ENCODE results near the gene NOL9.

NOL9 gene

GRCh38 chr1:6486433-6487011 is 67.8 kb downstream of the NOL9 start:
- peak; percentile 61 for DNase-seq

GRCh38 chr1:6485168-6486101 is 68.9 kb downstream of the NOL9 start:
- DNase-seq = no peak

- DNase-seq = no peak
Observed at GRCh38 chr1:6484826-6485167, 69.5 kb downstream of the NOL9 start.

GRCh38 chr1:6483761-6484117 is 70.6 kb downstream of the NOL9 start:
- DNase-seq = no peak

- no peak for DNase-seq
Observed at GRCh38 chr1:6483017-6483760, 71.1 kb downstream of the NOL9 start.

- no peak for DNase-seq
Observed at GRCh38 chr1:6481820-6482219, 72.5 kb downstream of the NOL9 start.

- DNase-seq = no peak
Observed at GRCh38 chr1:6477039-6477820, 77.1 kb downstream of the NOL9 start.

GRCh38 chr1:6476483-6476882 is 77.8 kb downstream of the NOL9 start:
- DNase-seq = no peak

- no peak for DNase-seq
Observed at GRCh38 chr1:6475381-6476133, 78.8 kb downstream of the NOL9 start.

GRCh38 chr1:6474815-6475282 is 79.5 kb downstream of the NOL9 start:
- DNase-seq = no peak

GRCh38 chr1:6473974-6474814 is 80.1 kb downstream of the NOL9 start:
- peak; percentile 53 for DNase-seq

GRCh38 chr1:6473156-6473555 is 81.2 kb downstream of the NOL9 start:
- DNase-seq = no peak

GRCh38 chr1:6472391-6472790 is 81.9 kb downstream of the NOL9 start:
- no peak for DNase-seq

- no peak for DNase-seq
Observed at GRCh38 chr1:6471970-6472368, 82.3 kb downstream of the NOL9 start.
